Measurements from ENCODE around the gene LRRC53. TPM values are rescaled to one million over a fixed set of nuclear protein-coding genes. Genes with fewer than 3 reads are reported as not detected.

LRRC53 gene
- polyA plus RNA-seq, 1 donor, result 0.25 TPM

DNA sequence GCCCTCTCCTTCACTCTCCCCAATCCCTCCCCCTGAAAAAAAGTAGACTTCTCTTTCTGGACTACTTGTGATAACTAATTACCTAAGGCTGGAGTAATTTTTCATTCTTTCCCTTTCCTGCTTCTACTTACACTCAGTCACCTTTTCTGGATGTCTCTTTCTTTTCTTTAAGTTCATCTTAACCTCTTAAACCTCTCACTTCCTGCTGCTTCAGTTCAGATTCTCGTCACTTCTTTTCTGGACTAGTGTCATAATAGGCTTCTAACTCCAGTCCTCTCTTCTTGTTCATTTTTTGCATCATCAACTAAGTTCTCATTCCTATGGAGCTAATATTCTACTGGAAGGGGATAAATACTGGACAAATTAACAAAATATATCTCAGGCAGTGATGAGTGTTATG lies 75.4 kb downstream of the LRRC53 start:
- Histone ChIP-seq H3K36me3 (ENCODE audit: control insufficient read depth, insufficient read depth, low read length) (no peaks in the 10 kb centered on the region), H3K4me1 (ENCODE audit: control insufficient read depth, insufficient read depth, low read length) (no peaks in the 10 kb centered on the region), H3K4me3 (ENCODE audit: low read length) (no peak overlapping the region), H3K9me3 (ENCODE audit: control insufficient read depth, low read depth, low read length) (no peaks in the 10 kb centered on the region), H3K27ac (ENCODE audit: low read length) (no peak overlapping the region), H3K27me3 (ENCODE audit: control insufficient read depth, insufficient read depth, low read length) (no peaks in the 10 kb centered on the region)
- WGBS (ENCODE audit: insufficient coverage, low lambda C conversion rate), result 88% methylated on average over 1 of the region's 1 CpG
- no peak for DNase-seq

DNA sequence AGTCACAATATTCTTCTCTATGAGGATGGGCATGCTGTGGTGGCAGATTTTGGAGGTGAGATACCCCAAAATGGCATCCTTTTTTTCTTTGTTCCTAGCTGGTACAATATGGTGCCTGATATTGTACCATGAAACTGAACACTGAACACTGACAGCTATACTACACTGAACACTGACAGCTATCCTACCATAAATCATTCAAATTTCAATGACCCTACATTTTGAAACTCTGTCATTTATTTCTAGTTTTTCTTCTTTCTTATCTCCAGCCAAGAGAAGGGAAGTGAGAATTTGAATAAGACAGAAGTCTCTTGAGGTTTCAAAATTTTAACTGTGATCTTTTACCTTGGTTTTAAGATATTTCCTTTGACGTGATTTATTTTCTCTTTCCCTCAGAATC lies 76.3 kb downstream of the LRRC53 start:
- no peaks in the 10 kb centered on the region for H3K36me3 ChIP-seq (ENCODE audit: control insufficient read depth, insufficient read depth, low read length)
- H3K27me3 ChIP-seq (ENCODE audit: control insufficient read depth, insufficient read depth, low read length), result no peaks in the 10 kb centered on the region
- H3K4me1 ChIP-seq (ENCODE audit: control insufficient read depth, insufficient read depth, low read length), result no peaks in the 10 kb centered on the region
- H3K9me3 ChIP-seq (ENCODE audit: control insufficient read depth, low read depth, low read length), result no peaks in the 10 kb centered on the region
- no peak overlapping the region for H3K27ac ChIP-seq (ENCODE audit: low read length)
- H3K4me3 ChIP-seq (ENCODE audit: low read length), result no peak overlapping the region
- DNase-seq, result no peak
- no CpG with 5 or more reads among the region's 1 CpG for WGBS (ENCODE audit: insufficient coverage, low lambda C conversion rate)

DNA sequence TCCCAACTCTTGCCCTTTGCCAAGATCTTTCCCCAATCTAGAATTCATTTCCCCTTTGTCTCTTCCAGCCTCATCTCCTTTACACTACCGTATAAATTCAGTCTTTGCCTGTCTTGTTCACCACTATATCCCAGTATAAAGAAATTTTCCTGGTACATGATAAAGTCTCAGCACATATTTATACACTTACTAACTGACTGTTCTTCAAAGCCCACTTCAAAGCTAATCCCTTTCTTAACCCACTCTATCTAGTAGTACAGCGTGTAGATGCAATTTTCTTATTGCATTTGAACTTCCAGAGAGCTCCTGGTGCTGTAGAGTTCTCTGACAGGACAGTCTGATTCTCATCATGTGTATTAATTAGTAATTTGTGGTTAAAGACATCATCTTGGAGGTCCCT lies 78.1 kb downstream of the LRRC53 start:
- Histone ChIP-seq H3K9me3 (ENCODE audit: control insufficient read depth, low read depth, low read length) (no peaks in the 10 kb centered on the region), H3K4me1 (ENCODE audit: control insufficient read depth, insufficient read depth, low read length) (no peaks in the 10 kb centered on the region), H3K27me3 (ENCODE audit: control insufficient read depth, insufficient read depth, low read length) (no peaks in the 10 kb centered on the region), H3K4me3 (ENCODE audit: low read length) (no peak overlapping the region), H3K36me3 (ENCODE audit: control insufficient read depth, insufficient read depth, low read length) (no peaks in the 10 kb centered on the region), H3K27ac (ENCODE audit: low read length) (no peak overlapping the region)
- DNase-seq, result no peak
- 100% methylated on average over 1 of the region's 2 CpGs for WGBS (ENCODE audit: insufficient coverage, low lambda C conversion rate)

DNA sequence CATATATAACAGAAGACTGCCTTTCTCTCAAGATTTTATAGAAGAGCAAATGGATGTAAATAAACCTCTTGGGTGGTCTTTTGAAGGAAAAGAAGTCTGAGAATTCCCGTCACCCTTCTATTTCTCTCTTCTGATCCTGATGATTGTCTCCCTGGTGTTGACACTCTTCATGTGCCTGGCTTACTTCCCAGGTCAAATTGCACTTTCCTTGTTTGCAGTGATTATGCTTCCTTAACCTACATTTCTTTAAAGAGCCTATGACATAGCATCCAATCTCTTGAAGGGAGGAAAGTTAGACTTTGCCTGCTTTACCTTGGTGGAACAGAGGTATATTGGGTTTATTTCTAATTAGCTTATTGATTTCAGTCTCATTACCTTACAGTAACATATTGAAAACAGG lies 80.1 kb downstream of the LRRC53 start:
- H3K36me3 ChIP-seq (ENCODE audit: control insufficient read depth, insufficient read depth, low read length), result no peaks in the 10 kb centered on the region
- no peak for DNase-seq
- H3K9me3 ChIP-seq (ENCODE audit: control insufficient read depth, low read depth, low read length), result no peaks in the 10 kb centered on the region
- no peak overlapping the region for H3K4me3 ChIP-seq (ENCODE audit: low read length)
- no peak overlapping the region for H3K27ac ChIP-seq (ENCODE audit: low read length)
- no peaks in the 10 kb centered on the region for H3K4me1 ChIP-seq (ENCODE audit: control insufficient read depth, insufficient read depth, low read length)
- WGBS (ENCODE audit: insufficient coverage, low lambda C conversion rate), result no CpG with 5 or more reads among the region's 1 CpG
- no peaks in the 10 kb centered on the region for H3K27me3 ChIP-seq (ENCODE audit: control insufficient read depth, insufficient read depth, low read length)

DNA sequence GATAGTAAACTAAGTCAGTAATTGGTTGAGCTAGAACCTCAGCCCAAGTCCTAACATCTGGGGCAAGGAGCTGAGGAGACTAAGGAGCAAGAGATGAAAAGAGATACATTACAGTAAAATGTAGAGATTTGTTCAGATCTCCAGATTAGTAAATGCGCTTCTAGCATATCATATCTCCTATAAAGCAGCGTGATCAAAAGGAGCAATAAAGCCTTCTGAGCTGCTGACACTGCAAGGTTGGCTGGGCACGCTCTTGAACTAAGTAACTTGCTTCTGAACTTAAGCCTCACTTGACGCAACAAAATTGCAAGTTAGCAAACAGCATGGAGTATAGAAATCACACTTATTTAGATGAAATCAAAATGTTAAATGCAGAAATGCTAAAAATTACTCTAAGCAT lies 80.9 kb downstream of the LRRC53 start:
- WGBS (ENCODE audit: insufficient coverage, low lambda C conversion rate), result no CpG with 5 or more reads among the region's 4 CpGs
- Histone ChIP-seq H3K9me3 (ENCODE audit: control insufficient read depth, low read depth, low read length) (no peaks in the 10 kb centered on the region), H3K27me3 (ENCODE audit: control insufficient read depth, insufficient read depth, low read length) (no peaks in the 10 kb centered on the region), H3K4me3 (ENCODE audit: low read length) (no peak overlapping the region), H3K4me1 (ENCODE audit: control insufficient read depth, insufficient read depth, low read length) (no peaks in the 10 kb centered on the region), H3K36me3 (ENCODE audit: control insufficient read depth, insufficient read depth, low read length) (no peaks in the 10 kb centered on the region), H3K27ac (ENCODE audit: low read length) (no peak overlapping the region)
- no peak for DNase-seq

DNA sequence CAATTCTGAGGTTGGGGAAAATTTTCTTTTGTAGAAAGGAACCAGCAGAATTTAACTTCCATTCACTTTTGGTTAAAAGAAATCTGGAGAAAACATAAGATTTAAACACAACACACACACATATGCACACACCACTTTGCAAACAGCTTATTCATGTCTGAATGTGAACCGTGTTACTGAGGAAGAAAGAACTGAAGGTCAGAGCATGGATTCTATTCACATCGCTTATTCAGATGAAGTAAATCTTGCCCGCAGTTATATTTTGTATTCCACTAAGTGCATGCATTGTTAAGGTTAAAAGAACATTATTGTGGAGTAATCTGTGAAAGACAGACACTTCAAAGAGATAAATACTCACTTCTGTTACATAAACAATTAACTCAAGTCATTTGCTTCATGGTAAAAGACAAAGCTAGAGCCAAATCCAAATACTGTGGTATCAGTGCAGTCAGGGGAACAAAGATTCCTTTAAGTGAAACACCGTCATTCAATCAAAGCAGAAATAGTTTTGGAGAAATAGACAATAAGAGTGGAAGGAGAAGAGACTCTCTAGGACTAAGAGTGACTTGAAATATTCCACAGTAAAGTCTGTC lies 82.0 kb downstream of the LRRC53 start:
- Histone ChIP-seq H3K27ac (ENCODE audit: low read length) (no peak overlapping the region), H3K4me1 (ENCODE audit: control insufficient read depth, insufficient read depth, low read length) (no peaks in the 10 kb centered on the region), H3K36me3 (ENCODE audit: control insufficient read depth, insufficient read depth, low read length) (no peaks in the 10 kb centered on the region), H3K9me3 (ENCODE audit: control insufficient read depth, low read depth, low read length) (no peaks in the 10 kb centered on the region), H3K27me3 (ENCODE audit: control insufficient read depth, insufficient read depth, low read length) (no peaks in the 10 kb centered on the region), H3K4me3 (ENCODE audit: low read length) (no peak overlapping the region)
- WGBS (ENCODE audit: insufficient coverage, low lambda C conversion rate), result no CpG with 5 or more reads among the region's 4 CpGs
- no peak for DNase-seq

DNA sequence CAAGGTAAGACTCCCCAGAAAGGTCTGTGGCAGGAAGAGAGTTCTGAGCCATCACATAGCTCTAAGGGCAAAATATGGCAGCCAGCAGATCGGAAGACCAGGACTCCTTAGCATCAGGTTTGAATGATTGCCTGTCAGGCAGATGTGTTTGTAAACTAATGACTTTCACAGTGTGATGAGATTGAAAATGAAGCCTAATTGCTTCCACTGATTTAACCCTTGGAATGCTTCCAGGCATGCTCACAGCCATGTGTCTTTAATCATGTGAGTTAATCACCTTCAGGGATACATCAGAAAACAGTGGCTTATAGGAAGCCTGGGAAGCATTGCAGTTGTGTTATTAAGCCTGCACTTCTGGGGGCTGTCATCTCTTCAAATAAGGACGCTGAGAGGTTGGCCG lies 82.8 kb downstream of the LRRC53 start:
- Histone ChIP-seq H3K4me1 (ENCODE audit: control insufficient read depth, insufficient read depth, low read length) (no peaks in the 10 kb centered on the region), H3K36me3 (ENCODE audit: control insufficient read depth, insufficient read depth, low read length) (no peaks in the 10 kb centered on the region), H3K27me3 (ENCODE audit: control insufficient read depth, insufficient read depth, low read length) (no peaks in the 10 kb centered on the region), H3K9me3 (ENCODE audit: control insufficient read depth, low read depth, low read length) (no peaks in the 10 kb centered on the region), H3K27ac (ENCODE audit: low read length) (no peak overlapping the region), H3K4me3 (ENCODE audit: low read length) (no peak overlapping the region)
- DNase-seq, result no peak
- no CpG with 5 or more reads among the region's 3 CpGs for WGBS (ENCODE audit: insufficient coverage, low lambda C conversion rate)

DNA sequence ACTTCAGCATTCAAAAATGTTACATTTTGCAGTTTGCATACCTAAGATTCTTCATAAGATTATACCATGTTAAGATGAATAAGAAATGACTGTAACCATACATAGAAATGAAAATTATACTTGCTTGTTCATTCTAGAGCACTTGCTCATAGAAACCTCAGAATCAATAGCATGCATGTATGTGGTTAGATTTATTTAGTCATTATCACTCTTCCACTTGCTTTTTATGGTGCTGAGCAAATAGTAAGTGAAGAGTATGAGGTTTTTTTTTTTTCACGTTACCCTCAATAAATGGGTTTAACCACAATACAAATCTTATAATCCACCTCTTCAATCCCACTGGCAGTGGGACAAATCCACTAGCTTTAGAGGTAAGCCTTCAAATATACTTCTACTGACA lies 84.7 kb downstream of the LRRC53 start:
- no peak for DNase-seq
- Histone ChIP-seq H3K9me3 (ENCODE audit: control insufficient read depth, low read depth, low read length) (no peaks in the 10 kb centered on the region), H3K4me1 (ENCODE audit: control insufficient read depth, insufficient read depth, low read length) (no peaks in the 10 kb centered on the region), H3K36me3 (ENCODE audit: control insufficient read depth, insufficient read depth, low read length) (no peaks in the 10 kb centered on the region), H3K4me3 (ENCODE audit: low read length) (no peak overlapping the region), H3K27ac (ENCODE audit: low read length) (no peak overlapping the region), H3K27me3 (ENCODE audit: control insufficient read depth, insufficient read depth, low read length) (no peaks in the 10 kb centered on the region)
- no CpG with 5 or more reads among the region's 1 CpG for WGBS (ENCODE audit: insufficient coverage, low lambda C conversion rate)

DNA sequence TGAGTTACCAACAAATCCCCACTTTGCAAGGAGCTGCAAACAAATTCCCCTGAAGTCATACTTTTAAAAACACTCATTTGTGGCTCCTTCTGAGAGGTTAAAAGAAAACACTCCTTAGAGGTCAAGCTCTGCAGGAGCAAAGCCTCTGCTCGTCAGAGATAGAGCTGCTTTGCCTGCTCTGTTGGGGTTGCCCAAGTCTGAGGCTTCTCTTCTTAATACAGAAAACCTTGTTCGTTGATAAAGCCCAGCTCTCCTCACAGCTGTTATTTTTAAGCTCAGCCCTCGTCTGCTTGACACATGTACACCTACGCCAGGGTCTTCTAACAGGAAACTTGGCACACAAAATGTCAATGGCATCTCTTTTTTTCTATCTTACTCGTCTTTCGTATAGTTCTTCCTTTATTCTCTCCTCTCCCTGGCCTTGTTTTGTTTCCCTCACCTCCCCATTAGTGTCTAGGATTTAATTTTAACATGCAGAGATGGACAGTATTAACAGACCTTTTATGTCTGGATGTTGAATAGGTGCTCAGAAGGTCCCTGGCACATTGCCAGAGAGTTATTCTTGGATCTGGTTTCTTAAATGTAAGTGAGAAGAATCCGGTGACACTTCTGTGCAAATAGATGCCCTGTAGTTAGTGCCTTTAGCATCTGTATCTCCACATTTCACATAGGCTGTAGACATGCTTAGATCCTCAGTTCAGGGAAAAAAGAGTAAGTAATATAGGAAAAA lies 86.0 kb downstream of the LRRC53 start:
- H3K4me3 ChIP-seq (ENCODE audit: low read length), result no peak overlapping the region
- no peaks in the 10 kb centered on the region for H3K27me3 ChIP-seq (ENCODE audit: control insufficient read depth, insufficient read depth, low read length)
- no peaks in the 10 kb centered on the region for H3K4me1 ChIP-seq (ENCODE audit: control insufficient read depth, insufficient read depth, low read length)
- H3K36me3 ChIP-seq (ENCODE audit: control insufficient read depth, insufficient read depth, low read length), result no peaks in the 10 kb centered on the region
- 72% methylated on average over 6 of the region's 7 CpGs for WGBS (ENCODE audit: insufficient coverage, low lambda C conversion rate)
- H3K9me3 ChIP-seq (ENCODE audit: control insufficient read depth, low read depth, low read length), result no peaks in the 10 kb centered on the region
- no peak overlapping the region for H3K27ac ChIP-seq (ENCODE audit: low read length)
- DNase-seq, result no peak

DNA sequence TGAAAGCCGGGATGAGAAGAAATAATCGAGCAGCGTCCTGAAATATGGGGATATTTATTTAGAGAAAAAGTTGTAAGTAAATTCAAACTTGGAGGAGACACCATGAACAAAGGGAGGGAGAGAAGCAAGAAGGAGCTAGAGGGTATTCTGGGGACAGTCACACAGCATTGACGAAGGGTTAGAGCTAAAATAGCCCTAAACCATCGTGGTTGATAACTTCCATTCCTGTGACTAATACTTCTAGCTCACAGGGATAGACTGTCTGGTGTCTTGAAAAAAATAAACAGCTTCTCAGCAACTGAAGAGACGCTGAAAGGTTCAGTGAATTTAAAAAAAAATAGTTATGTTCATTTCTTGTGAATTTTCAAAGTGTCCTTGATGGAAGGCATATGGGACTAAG lies 86.7 kb downstream of the LRRC53 start:
- Histone ChIP-seq H3K27me3 (ENCODE audit: control insufficient read depth, insufficient read depth, low read length) (no peaks in the 10 kb centered on the region), H3K9me3 (ENCODE audit: control insufficient read depth, low read depth, low read length) (no peaks in the 10 kb centered on the region), H3K4me3 (ENCODE audit: low read length) (no peak overlapping the region), H3K36me3 (ENCODE audit: control insufficient read depth, insufficient read depth, low read length) (no peaks in the 10 kb centered on the region), H3K4me1 (ENCODE audit: control insufficient read depth, insufficient read depth, low read length) (no peaks in the 10 kb centered on the region), H3K27ac (ENCODE audit: low read length) (no peak overlapping the region)
- DNase-seq, result no peak
- WGBS (ENCODE audit: insufficient coverage, low lambda C conversion rate), result 93% methylated on average over 3 of the region's 6 CpGs

DNA sequence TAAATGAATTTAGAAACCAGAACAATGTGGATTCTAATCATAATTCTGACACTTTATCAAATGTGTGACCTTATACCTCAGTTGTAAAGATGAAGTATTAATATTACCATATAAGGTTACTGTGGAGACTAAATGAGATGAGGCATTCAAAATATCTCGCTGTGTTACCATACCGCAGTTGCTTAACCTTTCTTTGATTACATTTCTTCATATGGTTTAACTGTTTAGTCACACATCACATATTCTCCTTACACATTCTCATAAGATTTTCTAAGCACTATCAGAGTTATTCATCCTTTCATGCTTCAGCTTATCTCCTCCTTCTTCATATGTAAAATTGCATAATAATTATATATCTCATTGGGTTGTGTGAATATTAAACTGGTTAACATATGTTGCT lies 88.9 kb downstream of the LRRC53 start:
- 100% methylated on average over 2 of the region's 2 CpGs for WGBS (ENCODE audit: insufficient coverage, low lambda C conversion rate)
- Histone ChIP-seq H3K27ac (ENCODE audit: low read length) (no peak overlapping the region), H3K9me3 (ENCODE audit: control insufficient read depth, low read depth, low read length) (no peaks in the 10 kb centered on the region), H3K27me3 (ENCODE audit: control insufficient read depth, insufficient read depth, low read length) (no peaks in the 10 kb centered on the region), H3K4me3 (ENCODE audit: low read length) (no peak overlapping the region), H3K4me1 (ENCODE audit: control insufficient read depth, insufficient read depth, low read length) (no peaks in the 10 kb centered on the region), H3K36me3 (ENCODE audit: control insufficient read depth, insufficient read depth, low read length) (no peaks in the 10 kb centered on the region)
- no peak for DNase-seq
